ENCODE measurements around the gene SCGB1C1.
"Not testable (repeated sequence)": the region's sequence is repeated elsewhere in the genome, so short reads cannot be mapped to it uniquely, and the experiment has no call there.

The SCGB1C1 gene

GRCh38 chr11:218815-219593, 26.1 kb downstream of the SCGB1C1 start:
- DNase-seq = no peak

- DNase-seq = not testable (repeated sequence)
Measured at GRCh38 chr11:220641-221215, 27.9 kb downstream of the SCGB1C1 start.

GRCh38 chr11:221539-221938, 28.7 kb downstream of the SCGB1C1 start:
- no peak for DNase-seq

GRCh38 chr11:221998-222789, 29.3 kb downstream of the SCGB1C1 start:
- DNase-seq = no peak

- no peak for DNase-seq
Measured at GRCh38 chr11:223026-223789, 30.3 kb downstream of the SCGB1C1 start.

- DNase-seq = no peak
Measured at GRCh38 chr11:223884-224283, 31.0 kb downstream of the SCGB1C1 start.

GRCh38 chr11:224424-224823, 31.5 kb downstream of the SCGB1C1 start:
- DNase-seq = no peak

- DNase-seq = no peak
Measured at GRCh38 chr11:225734-226453, 33.0 kb downstream of the SCGB1C1 start.

GRCh38 chr11:227824-228379, 35.0 kb downstream of the SCGB1C1 start:
- DNase-seq = no peak

GRCh38 chr11:230431-230830, 37.6 kb downstream of the SCGB1C1 start:
- no peak for DNase-seq

GRCh38 chr11:232783-233565, 40.1 kb downstream of the SCGB1C1 start:
- DNase-seq = no peak

- DNase-seq = no peak
Measured at GRCh38 chr11:235180-235579, 42.3 kb downstream of the SCGB1C1 start.

- peak; percentile 21 for DNase-seq
Measured at GRCh38 chr11:235609-235996, 42.7 kb downstream of the SCGB1C1 start.

GRCh38 chr11:235997-236773, 43.3 kb downstream of the SCGB1C1 start, which contains the start of gene SIRT3:
SIRT3 (minus strand) TSS chr11:236342; CDS start chr11:236328, 14 bp downstream.
- peak; percentile 88 for DNase-seq

- peak; percentile 86 for DNase-seq
Measured at GRCh38 chr11:236774-237767, 44.2 kb downstream of the SCGB1C1 start, which contains the start of gene PSMD13. PSMD13 (plus strand) TSS chr11:236976; CDS start chr11:237050, 74 bp downstream.

GRCh38 chr11:238346-238745, 45.5 kb downstream of the SCGB1C1 start:
- not testable (repeated sequence) for DNase-seq

GRCh38 chr11:240315-240714, 47.4 kb downstream of the SCGB1C1 start:
- DNase-seq = no peak

- DNase-seq = no peak
Measured at GRCh38 chr11:241634-242033, 48.8 kb downstream of the SCGB1C1 start.
